Measurements from ENCODE around the gene CAMSAP1.

DNA sequence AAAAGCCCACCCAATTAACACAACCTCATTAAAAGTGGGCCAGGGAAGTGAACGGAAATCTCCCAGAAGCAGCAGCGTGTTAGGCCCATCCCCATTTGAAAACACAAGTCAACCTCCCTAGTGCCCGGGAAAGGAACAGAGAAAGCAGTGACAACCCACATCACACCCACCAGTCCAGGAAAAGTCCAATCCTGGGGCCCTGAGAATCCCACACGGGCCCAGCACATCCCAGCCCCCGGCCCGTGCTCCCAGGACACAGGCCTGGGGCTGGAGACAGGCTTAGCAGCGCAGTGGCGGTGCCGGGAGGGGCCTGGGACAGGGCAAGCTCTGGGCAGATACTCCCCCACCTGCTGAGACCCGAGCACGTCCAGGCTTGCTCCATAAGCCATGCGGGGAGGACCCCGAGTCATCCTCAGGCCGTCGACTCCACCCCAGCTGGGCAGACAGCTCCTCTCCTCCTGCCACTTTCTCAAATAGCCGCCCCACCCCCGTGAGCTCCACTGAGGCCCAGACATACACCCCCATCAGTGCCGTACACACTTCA is 104.4 kb downstream of the CAMSAP1 start:
- TF ChIP-seq POLR2A (IDR thresholded peaks at IDR 0.05): no peak
- TF ChIP-seq, protein P1, sequence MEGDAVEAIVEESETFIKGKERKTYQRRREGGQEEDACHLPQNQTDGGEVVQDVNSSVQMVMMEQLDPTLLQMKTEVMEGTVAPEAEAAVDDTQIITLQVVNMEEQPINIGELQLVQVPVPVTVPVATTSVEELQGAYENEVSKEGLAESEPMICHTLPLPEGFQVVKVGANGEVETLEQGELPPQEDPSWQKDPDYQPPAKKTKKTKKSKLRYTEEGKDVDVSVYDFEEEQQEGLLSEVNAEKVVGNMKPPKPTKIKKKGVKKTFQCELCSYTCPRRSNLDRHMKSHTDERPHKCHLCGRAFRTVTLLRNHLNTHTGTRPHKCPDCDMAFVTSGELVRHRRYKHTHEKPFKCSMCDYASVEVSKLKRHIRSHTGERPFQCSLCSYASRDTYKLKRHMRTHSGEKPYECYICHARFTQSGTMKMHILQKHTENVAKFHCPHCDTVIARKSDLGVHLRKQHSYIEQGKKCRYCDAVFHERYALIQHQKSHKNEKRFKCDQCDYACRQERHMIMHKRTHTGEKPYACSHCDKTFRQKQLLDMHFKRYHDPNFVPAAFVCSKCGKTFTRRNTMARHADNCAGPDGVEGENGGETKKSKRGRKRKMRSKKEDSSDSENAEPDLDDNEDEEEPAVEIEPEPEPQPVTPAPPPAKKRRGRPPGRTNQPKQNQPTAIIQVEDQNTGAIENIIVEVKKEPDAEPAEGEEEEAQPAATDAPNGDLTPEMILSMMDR (IDR thresholded peaks at IDR 0.05): no peak
